Measurements from ENCODE around the gene GFER. TPM values are rescaled to one million over a fixed set of nuclear protein-coding genes. Genes with fewer than 3 reads are reported as not detected.
"Not testable (repeated sequence)": the region's sequence is repeated elsewhere in the genome, so short reads cannot be mapped to it uniquely, and the experiment has no call there.

The GFER gene
- total and polyA plus RNA-seq, 7 experiments from 2014 or later = 14.0 to 30.8 (median 19.6) TPM

DNA sequence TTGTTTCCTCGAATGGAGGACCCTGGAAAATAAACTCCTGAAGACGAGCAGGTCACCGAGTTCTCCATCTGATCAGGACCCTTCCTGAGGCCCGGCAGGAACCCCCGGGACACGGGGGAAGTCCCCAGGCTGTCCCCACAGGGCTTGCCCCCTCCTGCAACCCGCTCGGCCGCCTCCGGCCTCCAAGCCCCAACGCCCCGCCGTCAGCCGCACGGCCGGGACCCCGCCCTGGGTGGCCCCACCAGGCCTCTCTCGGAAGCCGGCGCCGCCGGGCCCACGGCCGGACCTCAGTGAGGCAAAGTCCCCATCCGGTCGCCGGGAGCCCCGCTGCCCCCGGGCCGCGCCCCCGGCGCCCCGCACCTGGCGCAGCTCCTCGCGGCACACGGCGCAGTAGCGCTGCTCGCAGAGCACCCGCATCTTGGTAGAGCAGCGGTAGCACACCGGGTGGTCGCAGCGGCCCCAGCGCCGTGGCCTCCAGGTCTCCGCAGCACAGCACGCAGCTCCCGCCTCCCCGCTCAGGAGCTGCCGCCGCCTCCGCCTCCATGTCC lies 25.2 kb downstream of the GFER start:
- Mint-ChIP-seq H3K36me3 (peaks cover 0 to 8% (median 0%) of the 10 kb centered on the region in 5 donors), H3K27ac (peak overlapping the region; percentile 60 to 94 (median 76)), H3K9me3 (no peaks in the 10 kb centered on the region), H3K4me1 (peaks cover 22 to 43% (median 32%) of the 10 kb centered on the region in 7 donors), H3K27me3 (no peaks in the 10 kb centered on the region), H3K4me3 (peak overlapping the region; percentile 72 to 93 (median 87))
- peak overlapping the region; percentile 86 for H3K27ac ChIP-seq (ENCODE audit: low read depth, low read length)
- peak overlapping the region; percentile 69 for H3K4me3 ChIP-seq (ENCODE audit: low read length)
- no peak for DNase-seq
- H3K4me1 ChIP-seq (ENCODE audit: control insufficient read depth in 2 of 2, insufficient read depth in 2 of 2, low read length in 2 of 2) = peaks cover 32% of the 10 kb centered on the region in 2 donors
- ChIA-PET POLR2A (interaction anchor here (0.6 to 2.9 kb wide), 12 partner anchors 13 to 479 kb away, joined by 3 to 30 read pairs (median 6); partner anchors contain the start of genes GFER, NDUFB10, RPS2 and TBL3), CTCF (interaction anchor here (0.5 to 0.8 kb wide), 2 partner anchors 57 to 208 kb away, joined by 3 read pairs; no protein-coding TSS in a partner anchor)
- intact Hi-C loops (cut with micrococcal nuclease) = loop anchor here (1.0 to 5.0 kb wide), 9 partner anchors 14 to 420 kb away; partner anchors contain the start of genes NTHL1 (in 2 of the 2), RPS2 (in 2 of the 2), TSC2 (in 2 of the 2) and CCNF (in 1 of the 2)
- no peaks in the 10 kb centered on the region for H3K36me3 ChIP-seq (ENCODE audit: control insufficient read depth in 2 of 3, insufficient read depth in 3 of 3, low read length in 3 of 3)
- peak; percentile 51 for ATAC-seq
- no peaks in the 10 kb centered on the region for H3K9me3 ChIP-seq (ENCODE audit: control insufficient read depth in 2 of 3, low read length in 3 of 3)
- no peaks in the 10 kb centered on the region for H3K27me3 ChIP-seq (ENCODE audit: control insufficient read depth in 2 of 2, insufficient read depth in 2 of 2, low read length in 2 of 2)

DNA sequence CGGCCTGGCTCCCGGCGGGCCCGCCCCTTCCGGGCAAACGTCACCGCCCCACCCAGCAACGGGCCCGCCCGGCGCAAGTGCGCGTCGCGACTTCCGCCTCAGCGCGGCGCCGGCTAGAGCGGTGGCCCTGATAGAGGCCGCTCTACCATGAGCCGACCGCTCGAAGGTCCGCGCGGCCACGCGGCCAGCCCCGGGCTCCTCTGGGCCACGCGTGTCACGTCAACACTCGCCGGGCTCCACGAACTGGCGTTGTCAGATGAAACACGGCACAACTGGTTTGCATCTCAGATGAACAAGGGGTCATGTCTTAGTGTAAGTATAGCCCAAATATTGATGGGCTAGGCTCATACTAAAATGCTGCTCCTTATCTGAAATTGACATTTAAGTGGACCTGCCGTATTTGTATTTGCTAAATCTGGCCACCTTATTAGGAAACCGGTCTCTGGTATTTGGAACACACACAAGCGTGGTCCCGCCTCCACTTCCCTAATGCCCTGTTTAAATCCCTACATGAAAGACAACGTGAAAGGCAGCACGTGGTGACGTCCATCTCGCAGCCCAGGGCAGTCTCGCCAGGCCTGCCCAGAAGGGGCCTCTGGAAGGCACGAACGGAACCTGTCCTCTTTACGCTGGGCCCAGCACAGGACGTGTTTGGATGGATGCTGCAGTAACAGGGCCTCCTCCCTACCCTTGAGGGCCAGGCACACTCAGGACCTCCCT lies 26.0 kb downstream of the GFER start, which contains the start of gene ZNF598:
ZNF598 (minus strand) TSS at position 31 of the 720 bp plus-strand sequence.
- Histone ChIP-seq H3K9me3 (ENCODE audit: control insufficient read depth in 2 of 3, low read length in 3 of 3) (no peaks in the 10 kb centered on the region), H3K27me3 (ENCODE audit: control insufficient read depth in 2 of 2, insufficient read depth in 2 of 2, low read length in 2 of 2) (no peaks in the 10 kb centered on the region), H3K4me1 (ENCODE audit: control insufficient read depth in 2 of 2, insufficient read depth in 2 of 2, low read length in 2 of 2) (peaks cover 26 to 29% of the 10 kb centered on the region in 2 donors), H3K4me3 (ENCODE audit: low read length) (peak within 1 kb of the TSS; percentile 77), H3K27ac (ENCODE audit: low read depth, low read length) (peak within 1 kb of the TSS; percentile 91), H3K36me3 (ENCODE audit: control insufficient read depth in 2 of 3, insufficient read depth in 3 of 3, low read length in 3 of 3) (no peaks in the 10 kb centered on the region)
- H3K4me1 Mint-ChIP-seq = peaks cover 22 to 39% (median 32%) of the 10 kb centered on the region in 7 donors
- H3K27me3 Mint-ChIP-seq = no peaks in the 10 kb centered on the region
- peak within 1 kb of the TSS; percentile 85 to 99 (median 97) for H3K27ac Mint-ChIP-seq
- POLR2A ChIA-PET = interaction anchor here (1.0 to 2.9 kb wide), 7 partner anchors 14 to 145 kb away, joined by 3 to 30 read pairs (median 8); partner anchors contain the start of genes GFER, RPS2, TBL3 and TRAF7
- ATAC-seq (peak; percentile 97), DNase-seq (peak; percentile 64 to 87 (median 78))
- H3K9me3 Mint-ChIP-seq = no peaks in the 10 kb centered on the region
- intact Hi-C loops (cut with micrococcal nuclease) = loop anchor here (1.0 to 5.0 kb wide), 9 partner anchors 13 to 419 kb away; partner anchors contain the start of genes NTHL1 (in 2 of the 2), RPS2 (in 2 of the 2), TSC2 (in 2 of the 2) and CCNF (in 1 of the 2)
- CTCF ChIA-PET = interaction anchor here (0.5 kb wide), 1 partner anchor 58 kb away, joined by 3 read pairs; no protein-coding TSS in a partner anchor
- H3K4me3 Mint-ChIP-seq = peak within 1 kb of the TSS; percentile 87 to 94 (median 92)
- peaks cover 0 to 8% (median 0%) of the 10 kb centered on the region in 5 donors for H3K36me3 Mint-ChIP-seq

DNA sequence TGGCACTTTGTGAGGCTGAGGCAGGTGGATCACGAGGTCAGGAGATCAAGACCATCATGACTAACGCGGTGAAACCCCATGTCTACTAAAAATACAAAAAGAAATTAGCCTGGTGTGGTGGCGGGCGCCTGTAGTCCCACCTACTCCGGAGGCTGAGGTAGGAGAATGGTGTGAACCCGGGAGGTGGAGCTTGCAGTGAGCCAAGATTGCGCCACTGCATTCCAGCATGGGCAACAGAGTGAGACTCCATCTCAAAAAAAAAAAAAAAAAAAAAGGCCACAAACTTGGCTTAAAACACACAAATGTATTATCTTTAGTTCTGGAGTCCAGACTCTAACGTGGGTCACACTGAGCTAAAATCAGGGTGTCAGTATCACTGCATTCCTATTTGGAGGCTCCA lies 27.7 kb downstream of the GFER start:
- H3K36me3 ChIP-seq (ENCODE audit: control insufficient read depth in 2 of 3, insufficient read depth in 3 of 3, low read length in 3 of 3); H3K27me3 Mint-ChIP-seq; DNase-seq; H3K27ac ChIP-seq (ENCODE audit: low read depth, low read length); H3K4me3 ChIP-seq (ENCODE audit: low read length); H3K9me3 ChIP-seq (ENCODE audit: control insufficient read depth in 2 of 3, low read length in 3 of 3); intact Hi-C loops (cut with micrococcal nuclease); H3K9me3 Mint-ChIP-seq; H3K27ac Mint-ChIP-seq; ATAC-seq; H3K27me3 ChIP-seq (ENCODE audit: control insufficient read depth in 2 of 2, insufficient read depth in 2 of 2, low read length in 2 of 2); H3K36me3 Mint-ChIP-seq: not testable (repeated sequence)
- Mint-ChIP-seq H3K4me3 (peak overlapping the region in 3 of 10 donors; percentile 34 to 87 (median 53)), H3K4me1 (peaks cover 14 to 28% (median 24%) of the 10 kb centered on the region in 7 donors)
- H3K4me1 ChIP-seq (ENCODE audit: control insufficient read depth in 2 of 2, insufficient read depth in 2 of 2, low read length in 2 of 2) = peaks cover 26 to 29% of the 10 kb centered on the region in 2 donors
- ChIA-PET CTCF (interaction anchor here (0.7 kb wide), 1 partner anchor 45 kb away, joined by 8 read pairs; no protein-coding TSS in a partner anchor), POLR2A (interaction anchor here (0.8 to 1.7 kb wide), 3 partner anchors 19 to 135 kb away, joined by 3 to 4 read pairs (median 3); no protein-coding TSS in a partner anchor)

DNA sequence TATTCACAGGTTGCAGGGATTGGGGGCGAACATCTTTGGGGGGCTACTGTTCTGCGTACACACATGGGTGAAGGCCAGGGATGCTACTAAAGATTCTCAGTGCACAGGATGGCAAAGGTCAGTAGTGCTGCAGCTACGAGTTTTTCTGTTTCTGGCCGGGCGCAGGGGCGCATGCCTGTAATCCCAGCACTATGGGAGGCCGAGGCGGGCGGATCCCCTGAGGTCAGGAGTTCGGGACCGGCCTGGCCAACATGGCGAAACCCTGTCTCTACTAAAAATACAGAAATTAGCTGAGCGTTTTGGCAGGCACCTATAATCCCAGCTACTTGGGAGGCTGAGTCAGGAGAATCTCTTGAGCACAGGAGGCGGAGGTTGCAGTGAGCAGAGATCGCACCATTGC lies 29.5 kb downstream of the GFER start:
- ChIA-PET CTCF (interaction anchor here (1.1 kb wide), 1 partner anchor 125 kb away, joined by 3 read pairs; no protein-coding TSS in a partner anchor), POLR2A (no interaction called here)
- Histone ChIP-seq H3K27ac (ENCODE audit: low read depth, low read length) (no peak overlapping the region), H3K4me1 (ENCODE audit: control insufficient read depth in 2 of 2, insufficient read depth in 2 of 2, low read length in 2 of 2) (peaks cover 13 to 14% of the 10 kb centered on the region in 2 donors), H3K27me3 (ENCODE audit: control insufficient read depth in 2 of 2, insufficient read depth in 2 of 2, low read length in 2 of 2) (no peaks in the 10 kb centered on the region), H3K36me3 (ENCODE audit: control insufficient read depth in 2 of 3, insufficient read depth in 3 of 3, low read length in 3 of 3) (no peaks in the 10 kb centered on the region), H3K9me3 (ENCODE audit: control insufficient read depth in 2 of 3, low read length in 3 of 3) (no peaks in the 10 kb centered on the region), H3K4me3 (ENCODE audit: low read length) (no peak overlapping the region)
- peak overlapping the region in 1 of 10 donors; percentile 71 for H3K4me3 Mint-ChIP-seq
- ATAC-seq = no peak
- peaks cover 0 to 3% (median 0%) of the 10 kb centered on the region in 5 donors for H3K27me3 Mint-ChIP-seq
- intact Hi-C loops (cut with micrococcal nuclease) = no loop called here
- peaks cover 3 to 12% (median 10%) of the 10 kb centered on the region in 7 donors for H3K4me1 Mint-ChIP-seq
- H3K36me3 Mint-ChIP-seq = peaks cover 0 to under 1% (median 0%) of the 10 kb centered on the region in 5 donors
- no peaks in the 10 kb centered on the region for H3K9me3 Mint-ChIP-seq
- no peak for DNase-seq
- peak overlapping the region in 1 of 9 donors; percentile 9 for H3K27ac Mint-ChIP-seq

DNA sequence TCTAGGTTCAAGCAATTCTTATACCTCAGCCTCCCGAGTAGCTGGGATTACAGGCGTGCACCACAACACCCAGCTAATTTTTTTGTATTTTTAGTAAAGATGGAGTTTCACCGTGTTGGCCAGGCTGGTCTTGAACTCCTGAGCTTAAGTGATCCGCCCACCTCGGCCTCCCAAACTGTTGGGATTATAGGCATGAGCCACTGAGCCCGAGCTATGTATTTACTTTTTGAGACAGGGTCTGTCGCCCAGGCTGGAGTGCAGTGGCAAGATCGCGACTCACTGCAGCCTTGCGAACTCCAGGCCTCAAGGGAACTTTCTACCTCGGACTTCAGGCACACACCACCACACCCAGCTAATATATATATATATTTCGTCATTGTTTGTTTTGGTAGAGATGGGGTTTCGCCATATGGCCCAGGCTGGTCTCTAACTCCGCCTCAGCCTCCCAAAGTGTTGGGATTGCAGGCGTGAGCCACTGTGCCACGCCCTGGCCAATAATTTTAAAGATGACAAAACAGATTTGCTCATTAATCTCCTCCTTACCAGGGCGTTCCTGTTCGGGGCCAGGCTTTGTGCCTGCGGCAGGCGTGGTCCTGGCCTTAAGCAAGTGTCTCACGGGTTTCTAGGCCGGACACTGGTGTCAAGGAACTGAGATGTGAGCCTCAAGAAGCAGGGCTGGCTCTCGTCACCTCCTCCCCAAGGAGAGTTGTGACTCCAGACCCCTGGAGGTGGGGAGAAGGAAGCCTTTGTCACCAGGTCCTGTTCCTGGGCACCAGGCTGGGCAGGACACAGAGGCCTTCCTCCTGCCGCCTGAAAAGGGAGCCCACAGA lies 31.3 kb downstream of the GFER start:
- no peak overlapping the region for H3K4me3 ChIP-seq (ENCODE audit: low read length)
- no peaks in the 10 kb centered on the region for H3K27me3 ChIP-seq (ENCODE audit: control insufficient read depth in 2 of 2, insufficient read depth in 2 of 2, low read length in 2 of 2)
- Mint-ChIP-seq H3K4me3 (no peak overlapping the region), H3K36me3 (no peaks in the 10 kb centered on the region), H3K27ac (no peak overlapping the region), H3K9me3 (peaks cover 0 to 1% (median 0%) of the 10 kb centered on the region in 11 donors), H3K27me3 (peaks cover 0 to 13% (median 6%) of the 10 kb centered on the region in 5 donors), H3K4me1 (peaks cover 0 to 2% (median 1%) of the 10 kb centered on the region in 7 donors)
- POLR2A ChIA-PET = interaction anchor here (0.8 to 1.1 kb wide), 3 partner anchors 9 to 140 kb away, joined by 3 to 6 read pairs (median 3); partner anchors contain the start of gene TRAF7
- no peaks in the 10 kb centered on the region for H3K9me3 ChIP-seq (ENCODE audit: control insufficient read depth in 2 of 3, low read length in 3 of 3)
- no peak overlapping the region for H3K27ac ChIP-seq (ENCODE audit: low read depth, low read length)
- H3K4me1 ChIP-seq (ENCODE audit: control insufficient read depth in 2 of 2, insufficient read depth in 2 of 2, low read length in 2 of 2) = peaks cover 3% of the 10 kb centered on the region in 2 donors
- no peaks in the 10 kb centered on the region for H3K36me3 ChIP-seq (ENCODE audit: control insufficient read depth in 2 of 3, insufficient read depth in 3 of 3, low read length in 3 of 3)
- intact Hi-C loops (cut with micrococcal nuclease) = no loop called here
- ATAC-seq (peak; percentile 71), DNase-seq (no peak)
- CTCF ChIA-PET = interaction anchor here (1.0 kb wide), 1 partner anchor 126 kb away, joined by 3 read pairs; no protein-coding TSS in a partner anchor

DNA sequence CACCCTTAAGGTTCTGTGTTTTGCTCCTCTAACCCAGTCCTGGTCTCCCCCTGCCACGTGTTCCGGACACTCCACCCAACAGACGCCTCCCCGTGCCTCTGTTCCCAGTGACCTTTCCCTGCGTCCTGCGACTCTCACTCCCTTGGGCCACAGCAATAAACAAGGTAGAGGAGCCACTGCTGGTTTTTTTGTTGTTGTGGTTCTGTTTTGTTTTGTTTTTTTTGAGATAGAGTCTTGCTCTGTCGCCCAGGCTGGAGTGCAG lies 31.9 kb downstream of the GFER start:
- Histone ChIP-seq H3K4me1 (ENCODE audit: control insufficient read depth in 2 of 2, insufficient read depth in 2 of 2, low read length in 2 of 2) (no peaks in the 10 kb centered on the region), H3K4me3 (ENCODE audit: low read length) (no peak overlapping the region), H3K27me3 (ENCODE audit: control insufficient read depth in 2 of 2, insufficient read depth in 2 of 2, low read length in 2 of 2) (peaks cover 0 to 3% of the 10 kb centered on the region in 2 donors), H3K27ac (ENCODE audit: low read depth, low read length) (no peak overlapping the region), H3K36me3 (ENCODE audit: control insufficient read depth in 2 of 3, insufficient read depth in 3 of 3, low read length in 3 of 3) (no peaks in the 10 kb centered on the region), H3K9me3 (ENCODE audit: control insufficient read depth in 2 of 3, low read length in 3 of 3) (no peaks in the 10 kb centered on the region)
- no peaks in the 10 kb centered on the region for H3K36me3 Mint-ChIP-seq
- ChIA-PET POLR2A (no interaction called here), CTCF (interaction anchor here (1.0 kb wide), 1 partner anchor 125 kb away, joined by 3 read pairs; no protein-coding TSS in a partner anchor)
- peaks cover 4 to 19% (median 10%) of the 10 kb centered on the region in 5 donors for H3K27me3 Mint-ChIP-seq
- H3K27ac Mint-ChIP-seq = no peak overlapping the region
- DNase-seq = no peak
- ATAC-seq = no peak
- intact Hi-C loops (cut with micrococcal nuclease) = no loop called here
- H3K4me1 Mint-ChIP-seq = peaks cover 0 to 3% (median 0%) of the 10 kb centered on the region in 7 donors
- H3K9me3 Mint-ChIP-seq = peaks cover 0 to 1% (median 0%) of the 10 kb centered on the region in 11 donors
- no peak overlapping the region for H3K4me3 Mint-ChIP-seq
